SU-DHL-6 (cell line): ENCODE data around the gene CYP4A22.

Source experiments
- H2AFZ ChIP-seq: fragments of 200-600 bp; sonication (generic); 2 replicates; pipeline ENCODE4 v1.6.1; 2014; ENCODE audit warnings: low read depth, mild to moderate bottlenecking, moderate library complexity, mixed read lengths, antibody characterized with exemption, low read length; ENCODE audit not compliant: severe bottlenecking
- H3F3A ChIP-seq: fragments of 200-600 bp; shearing (Covaris generic); 2 replicates; pipeline ENCODE4 v1.6.0; 2016; ENCODE audit warnings: antibody characterized with exemption, mild to moderate bottlenecking; ENCODE audit not compliant: insufficient read depth
- H3K27ac ChIP-seq: fragments of 200-600 bp; sonication (generic); 2 replicates; pipeline ENCODE4 v1.5.1; 2016; ENCODE audit warnings: low read depth, mild to moderate bottlenecking, low read length, moderate library complexity, mixed read lengths
- H3K27me3 ChIP-seq: fragments of 200-600 bp; sonication (generic), shearing (Covaris generic); 2 replicates; pipeline ENCODE4 v1.6.0; 2014; ENCODE audit warnings: mild to moderate bottlenecking, low read length
- H3K36me3 ChIP-seq: fragments of 200-600 bp; sonication (generic); 2 replicates; pipeline ENCODE4 v1.6.1; 2014; ENCODE audit warnings: mild to moderate bottlenecking, low read length, mixed read lengths
- H3K4me2 ChIP-seq: fragments of 300-600, 200-600 bp; shearing (Covaris generic), sonication (generic); 2 replicates; pipeline ENCODE4 v1.6.0; 2014; ENCODE audit warnings: low read length, low read depth, mild to moderate bottlenecking; ENCODE audit not compliant: poor library complexity, severe bottlenecking
- H3K4me3 ChIP-seq: fragments of 200-600 bp; sonication (generic); 2 replicates; pipeline ENCODE4 v1.5.1; 2014; ENCODE audit warnings: antibody characterized with exemption, low read length, mild to moderate bottlenecking, mixed read lengths; ENCODE audit not compliant: insufficient read depth, poor library complexity, severe bottlenecking
- H3K79me2 ChIP-seq: fragments of 200-600 bp; sonication (generic); 2 replicates; pipeline ENCODE4 v1.6.1; 2014; ENCODE audit warnings: mild to moderate bottlenecking, low read length, moderate library complexity; ENCODE audit not compliant: insufficient read depth
- H3K9ac ChIP-seq: fragments of 200-600 bp; sonication (generic); 2 replicates; pipeline ENCODE4 v1.7.0; 2014; ENCODE audit warnings: mild to moderate bottlenecking, low read length
- H3K9me2 ChIP-seq: fragments of 200-600 bp; sonication (generic); replicated peaks from 2 replicates; pipeline ENCODE4 v1.6.1; 2014; ENCODE audit warnings: low read length; ENCODE audit not compliant: insufficient read depth
- H3K9me3 ChIP-seq: fragments of 200-600 bp; sonication (generic); 2 replicates; pipeline ENCODE4 v1.6.1; 2014; ENCODE audit warnings: low read length, mixed read lengths; ENCODE audit not compliant: insufficient read depth
- H4K20me1 ChIP-seq: fragments of 200-600 bp; sonication (generic); 2 replicates; pipeline ENCODE4 v1.6.1; 2014; ENCODE audit warnings: low read depth, mild to moderate bottlenecking, antibody characterized with exemption, low read length, moderate library complexity, mixed read lengths
- CTCF ChIP-seq: fragments of 200-600 bp; sonication (generic); IDR thresholded peaks from one replicate; pipeline ENCODE4 v1.5.1; 2017; ENCODE audit warnings: antibody characterized with exemption, mild to moderate bottlenecking, low read length, moderate library complexity; ENCODE audit not compliant: insufficient read depth, poor library complexity, severe bottlenecking
- EZH2phosphoT487 ChIP-seq: fragments of 200-600 bp; sonication (generic), shearing (Covaris generic); conservative IDR thresholded peaks from 2 replicates; pipeline ENCODE4 v1.6.1; 2018; ENCODE audit warnings: mild to moderate bottlenecking, antibody characterized with exemption, low read length, moderate library complexity, mixed read lengths

CYP4A22 gene

GRCh38 chr1:47189844-47190508 lies 52.7 kb downstream of the CYP4A22 start, which contains the start of gene PDZK1IP1:
TSS of gene PDZK1IP1 (minus strand) at chr1:47190036. CDS start at chr1:47189932, 104 bp downstream.
- H3K27me3 ChIP-seq, result no peaks in the 10 kb centered on the region
- no peak within 1 kb of the TSS for H3K4me3 ChIP-seq
- no peaks in the 10 kb centered on the region for H3K36me3 ChIP-seq
- H2AFZ ChIP-seq, result no peak within 1 kb of the TSS
- no peaks in the 10 kb centered on the region for H3K9me2 ChIP-seq
- TF ChIP-seq CTCF, result no peak
- TF ChIP-seq EZH2phosphoT487, result no peak
- no peak within 1 kb of the TSS for H3K4me2 ChIP-seq
- H3K27ac ChIP-seq, result no peak within 1 kb of the TSS
- H3K79me2 ChIP-seq, result no peaks in the 10 kb centered on the region
- no peaks in the 10 kb centered on the region for H3F3A ChIP-seq
- no peaks in the 10 kb centered on the region for H4K20me1 ChIP-seq
- no peaks in the 10 kb centered on the region for H3K9me3 ChIP-seq
- H3K9ac ChIP-seq, result no peak within 1 kb of the TSS

GRCh38 chr1:47190509-47190855 lies 53.2 kb downstream of the CYP4A22 start:
- Histone ChIP-seq H3K9me3 (no peaks in the 10 kb centered on the region), H3K27me3 (no peaks in the 10 kb centered on the region), H3K36me3 (no peaks in the 10 kb centered on the region), H3K4me2 (no peak overlapping the region), H3K27ac (no peak overlapping the region), H2AFZ (no peak overlapping the region), H3K4me3 (no peak overlapping the region), H4K20me1 (no peaks in the 10 kb centered on the region), H3K9me2 (no peaks in the 10 kb centered on the region), H3K79me2 (no peaks in the 10 kb centered on the region), H3F3A (no peaks in the 10 kb centered on the region), H3K9ac (no peak overlapping the region)
- TF ChIP-seq CTCF (no peak), EZH2phosphoT487 (no peak)

GRCh38 chr1:47190857-47191256 lies 53.6 kb downstream of the CYP4A22 start:
- Histone ChIP-seq H3K36me3 (no peaks in the 10 kb centered on the region), H3K27me3 (no peaks in the 10 kb centered on the region), H3F3A (no peaks in the 10 kb centered on the region), H3K9me2 (no peaks in the 10 kb centered on the region), H3K27ac (no peak overlapping the region), H3K9me3 (no peaks in the 10 kb centered on the region), H3K4me3 (no peak overlapping the region), H4K20me1 (no peaks in the 10 kb centered on the region), H3K79me2 (no peaks in the 10 kb centered on the region), H2AFZ (no peak overlapping the region), H3K9ac (no peak overlapping the region), H3K4me2 (no peak overlapping the region)
- TF ChIP-seq CTCF, result no peak
- no peak for TF ChIP-seq EZH2phosphoT487
